CD4-positive, alpha-beta T cell treated with Interleukin-15 for 1 hour (primary cell): ENCODE data around the gene VSTM2B.
"Not testable (repeated sequence)": the region's sequence is repeated elsewhere in the genome, so short reads cannot be mapped to it uniquely, and the experiment has no call there.

Source experiments
- DNase-seq: peaks from one replicate; pipeline ENCODE4 v3.0.0-alpha.2; 2020

Gene VSTM2B

DNA sequence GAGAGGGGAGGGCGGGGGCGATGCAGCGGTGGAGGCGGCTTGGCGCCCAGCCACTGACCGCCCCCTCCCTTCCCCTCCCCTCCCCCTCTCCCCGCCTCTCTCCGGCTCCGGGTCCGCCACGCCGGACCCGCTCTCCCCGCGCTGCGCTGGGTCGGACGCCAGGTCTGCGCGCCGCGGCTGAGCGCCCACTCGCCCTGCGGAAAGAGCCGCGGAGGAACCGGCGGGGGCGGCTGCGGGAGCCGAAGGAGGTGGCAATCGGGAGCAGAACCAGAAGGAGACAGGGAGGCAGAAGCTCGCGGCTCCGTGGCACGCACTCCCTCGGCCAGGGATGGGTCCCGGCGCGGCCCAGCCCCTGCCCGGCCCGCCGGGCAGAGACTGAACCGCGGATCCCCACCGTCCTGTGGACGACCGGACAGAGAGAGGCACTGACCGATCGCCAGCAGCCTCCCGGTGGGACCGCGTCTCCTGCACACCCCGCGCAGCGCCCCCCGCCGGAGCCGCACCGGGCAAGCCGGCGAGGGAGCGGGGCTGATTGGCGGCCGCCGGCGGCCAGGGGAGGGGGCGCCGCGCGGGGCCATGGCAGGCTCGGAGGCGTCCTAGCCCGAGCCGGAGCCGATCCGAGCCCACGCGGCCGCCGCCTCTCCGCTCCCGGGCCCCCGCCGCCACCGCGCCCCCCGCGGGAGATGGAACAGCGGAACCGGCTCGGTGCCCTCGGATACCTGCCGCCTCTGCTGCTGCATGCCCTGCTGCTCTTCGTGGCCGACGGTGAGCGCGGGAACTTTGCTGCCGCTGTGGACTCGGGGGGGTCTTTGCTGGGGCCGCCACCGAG is at the start of gene VSTM2B:
Gene VSTM2B, plus strand, starts transcription at position 94 of the 829 bp plus-strand sequence. Its CDS starts 590 bp downstream, at position 684.
- DNase-seq: no peak

DNA sequence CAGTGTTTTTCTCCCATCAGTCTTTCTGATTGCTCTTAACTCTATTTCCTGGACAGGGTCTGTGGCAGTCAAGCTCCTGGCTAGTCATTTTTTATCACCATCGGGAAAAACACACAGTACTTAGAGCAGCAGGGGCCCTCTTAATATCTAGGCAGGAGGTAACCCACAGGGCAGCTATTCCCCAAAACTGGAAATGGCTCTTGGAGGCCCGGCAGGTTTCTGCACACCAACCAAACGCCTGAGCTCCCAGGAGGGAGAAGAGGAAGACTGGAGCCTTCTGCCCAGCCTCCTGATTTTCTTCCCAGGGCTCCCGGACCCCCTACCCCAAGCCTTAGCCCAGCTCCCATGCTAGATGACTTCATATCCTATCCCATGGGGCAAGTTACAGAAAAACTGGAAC is 49.3 kb upstream of the VSTM2B start:
- no peak for DNase-seq

DNA sequence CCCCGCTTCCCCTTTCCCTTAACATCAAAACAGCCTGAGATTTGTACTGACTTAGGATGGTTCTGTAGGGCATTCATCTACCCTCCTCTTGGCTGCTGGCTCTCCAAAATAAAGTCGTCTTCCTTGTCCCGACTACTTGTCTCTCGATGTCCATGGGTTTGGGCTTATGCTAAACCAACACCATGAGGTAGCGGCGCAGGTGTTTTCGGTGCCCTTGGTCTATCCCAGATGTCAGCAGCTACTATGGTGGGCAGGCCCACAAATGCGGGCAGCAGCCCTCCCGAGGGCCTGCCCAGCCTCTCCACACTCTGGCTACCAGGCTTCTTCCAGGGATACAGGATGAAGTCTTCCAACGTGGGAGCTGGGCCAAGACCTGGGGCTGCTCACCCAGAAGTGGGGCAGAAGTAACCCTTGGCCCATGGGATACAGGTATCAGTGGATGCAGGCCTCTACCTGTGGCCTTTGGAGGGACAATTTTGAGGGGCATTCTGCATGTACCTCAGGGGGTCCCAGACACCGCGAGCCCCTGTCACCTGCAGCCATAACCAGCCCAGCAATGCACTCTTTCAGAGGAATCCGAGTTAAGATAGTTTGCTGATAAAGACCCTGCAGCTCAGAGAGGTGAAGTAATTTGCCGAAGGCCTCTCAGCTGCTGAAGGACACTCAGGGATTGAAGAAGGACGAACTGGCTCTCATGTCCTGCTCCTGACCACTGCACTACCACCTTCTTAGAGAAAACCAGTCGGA is 47.8 kb upstream of the VSTM2B start:
- no peak for DNase-seq

DNA sequence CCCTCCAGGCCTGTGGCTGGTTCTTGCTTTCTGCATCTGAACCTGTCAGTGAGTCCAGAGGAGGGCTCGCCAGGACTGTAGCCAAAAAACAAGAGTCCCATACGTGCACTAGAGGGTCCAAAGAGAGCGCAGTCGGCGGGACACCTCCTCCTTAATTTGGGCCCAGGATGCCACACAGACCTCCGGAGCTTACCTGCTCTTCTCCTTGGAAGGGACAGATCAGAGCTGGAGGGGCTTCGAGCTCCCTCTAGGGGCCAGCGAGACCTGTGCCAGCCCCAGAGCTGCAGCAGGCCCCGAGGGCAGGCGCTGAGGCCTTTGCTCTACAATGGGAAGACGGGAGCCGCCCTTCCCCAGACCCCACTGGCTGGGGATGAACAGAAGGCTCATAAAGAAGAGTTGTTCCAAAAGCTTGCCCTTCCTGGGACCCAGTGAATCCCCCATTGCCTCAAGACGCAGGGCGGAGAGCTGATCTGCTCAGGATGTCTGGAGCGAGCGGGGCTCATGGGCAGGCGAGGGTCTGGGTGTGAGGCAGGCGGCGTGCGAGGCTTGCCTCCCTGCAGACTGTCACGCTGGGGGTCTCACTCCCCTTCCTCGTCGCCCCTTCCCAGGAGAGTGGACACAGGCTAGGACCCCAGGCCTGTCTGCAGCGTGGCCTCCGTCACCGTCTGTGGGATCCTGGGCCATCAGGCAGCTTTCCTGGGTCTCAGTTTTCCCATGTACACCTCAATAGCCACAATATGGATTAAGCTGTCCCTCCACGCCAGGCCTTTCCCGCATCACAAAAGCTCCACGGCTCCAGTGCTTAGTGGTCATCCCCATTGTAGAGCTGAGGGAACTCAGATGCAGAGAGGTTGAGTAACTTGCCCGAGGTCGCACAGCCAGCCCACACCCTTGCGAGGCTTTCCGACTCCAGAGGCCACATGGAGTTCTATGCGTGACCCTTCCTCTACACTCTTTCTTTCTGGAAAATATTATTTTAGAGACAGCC is 46.9 kb upstream of the VSTM2B start:
- no peak for DNase-seq

DNA sequence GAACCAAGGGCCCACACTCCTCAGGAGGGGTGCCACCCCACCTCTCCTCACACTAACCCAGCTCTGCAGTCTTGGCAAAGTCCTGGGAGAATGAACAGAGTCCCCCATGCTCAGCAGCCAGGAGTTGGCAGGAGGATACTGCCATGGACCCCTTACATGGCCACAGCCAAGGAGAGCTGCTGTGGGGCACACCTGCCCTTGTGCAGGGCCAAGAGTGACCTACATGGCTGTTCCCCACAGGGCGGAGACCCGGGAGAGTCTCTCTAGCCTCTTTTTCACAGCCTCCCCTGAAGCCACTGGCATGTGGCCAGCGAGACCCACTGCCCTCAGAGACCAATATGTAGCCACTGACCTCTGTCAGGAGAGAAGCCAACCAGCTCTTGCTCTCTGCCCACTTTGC is 45.9 kb upstream of the VSTM2B start:
- DNase-seq: no peak

DNA sequence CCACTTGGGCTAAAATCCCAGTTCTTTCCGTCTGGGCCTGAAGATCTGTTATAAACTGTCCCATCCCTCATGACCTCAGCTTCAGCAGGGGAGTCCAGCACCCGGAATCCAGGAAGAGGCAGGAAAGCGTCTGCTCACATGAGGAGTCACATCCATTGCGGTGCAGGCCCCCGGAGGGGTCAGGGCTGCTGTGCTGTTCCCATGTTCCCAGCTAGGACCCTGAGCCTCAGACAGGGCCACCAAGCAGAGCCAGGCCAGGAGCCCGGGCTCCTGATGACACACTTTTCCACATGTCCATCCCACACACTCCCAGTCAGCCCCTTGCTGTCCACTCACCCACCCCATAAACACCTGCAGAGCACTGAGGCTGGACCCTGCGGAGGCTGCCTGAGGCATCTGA is 45.3 kb upstream of the VSTM2B start:
- no peak for DNase-seq

DNA sequence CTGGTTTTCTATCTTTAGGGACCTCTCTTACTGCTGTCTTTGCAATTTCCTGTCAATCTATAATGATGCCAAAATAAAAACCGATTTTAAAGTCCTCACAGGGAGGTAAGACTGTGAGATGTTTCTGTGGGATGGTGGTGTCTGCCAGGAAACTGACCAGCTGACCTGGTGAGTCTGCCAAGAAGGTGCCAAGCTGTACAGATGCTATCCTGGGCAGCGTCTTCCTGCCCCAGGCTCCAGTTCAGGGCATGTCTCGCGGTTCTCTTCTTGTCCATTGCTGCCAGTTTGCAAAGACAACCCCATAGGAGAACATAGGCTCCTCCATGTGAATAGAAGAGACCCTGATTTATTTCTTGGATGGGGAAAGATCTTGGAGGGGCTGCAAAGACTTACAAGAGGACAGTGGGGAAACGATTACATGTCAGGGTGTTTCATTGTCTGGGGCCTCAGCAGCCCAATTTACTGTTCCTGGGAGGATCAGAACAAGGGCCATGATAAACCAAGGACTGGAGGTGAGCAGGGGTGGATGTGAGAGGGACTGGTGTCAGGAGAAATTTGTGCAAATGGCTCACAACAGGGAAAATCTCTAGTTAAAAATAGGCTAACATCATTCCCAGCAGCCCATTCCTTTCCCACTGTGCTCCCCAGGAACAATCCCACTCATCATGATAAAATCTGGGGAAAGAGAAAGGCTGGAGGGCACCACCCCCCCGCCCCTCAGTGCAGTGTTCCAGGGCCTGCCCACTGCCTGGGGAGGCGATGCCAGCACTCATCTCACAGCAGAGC is 42.7 kb upstream of the VSTM2B start:
- DNase-seq: no peak

DNA sequence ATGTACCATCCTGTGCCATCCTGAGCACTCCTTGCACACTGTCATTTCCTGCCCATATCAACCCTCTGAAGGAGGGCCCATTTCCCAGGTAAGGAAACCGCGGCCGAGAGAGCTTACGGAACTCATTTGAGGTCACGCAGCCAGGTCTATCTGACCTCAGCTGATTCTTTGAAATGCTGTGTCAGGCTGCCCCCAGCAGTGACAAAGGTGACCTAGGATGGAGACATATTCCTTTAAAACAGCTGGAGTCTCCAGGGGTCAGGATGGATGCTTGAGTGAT is 42.2 kb upstream of the VSTM2B start:
- no peak for DNase-seq

DNA sequence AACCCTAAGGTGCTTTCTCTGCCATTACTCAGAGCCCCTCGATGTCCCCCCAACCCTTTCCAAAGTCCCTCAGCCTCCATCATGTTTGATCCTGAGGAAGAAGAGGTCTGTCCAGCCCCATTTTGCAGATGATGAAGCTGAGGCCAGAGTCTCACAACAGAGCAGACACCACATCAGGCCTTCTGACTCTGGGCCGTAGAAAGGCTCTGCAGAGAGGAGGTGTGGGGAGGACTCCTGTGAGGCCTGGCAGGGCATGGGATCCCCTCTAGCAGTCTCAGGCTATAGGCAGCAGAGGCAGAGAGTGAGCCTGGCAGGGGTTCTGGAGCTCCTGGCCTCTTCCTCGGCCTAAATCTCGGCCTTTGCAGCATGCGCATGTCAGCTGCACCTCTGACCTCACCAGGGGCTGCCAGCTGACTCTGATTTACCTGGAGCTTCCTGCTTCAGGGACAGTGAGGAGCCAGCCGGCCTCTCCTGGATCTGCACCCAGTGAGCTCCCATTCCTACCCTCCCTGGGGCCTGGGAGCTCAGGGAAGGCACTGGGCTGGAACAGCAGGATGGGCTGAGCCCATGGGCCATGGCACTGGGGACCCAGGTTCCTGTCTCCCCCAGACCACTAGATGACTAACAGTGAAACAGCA is 41.7 kb upstream of the VSTM2B start:
- no peak for DNase-seq

DNA sequence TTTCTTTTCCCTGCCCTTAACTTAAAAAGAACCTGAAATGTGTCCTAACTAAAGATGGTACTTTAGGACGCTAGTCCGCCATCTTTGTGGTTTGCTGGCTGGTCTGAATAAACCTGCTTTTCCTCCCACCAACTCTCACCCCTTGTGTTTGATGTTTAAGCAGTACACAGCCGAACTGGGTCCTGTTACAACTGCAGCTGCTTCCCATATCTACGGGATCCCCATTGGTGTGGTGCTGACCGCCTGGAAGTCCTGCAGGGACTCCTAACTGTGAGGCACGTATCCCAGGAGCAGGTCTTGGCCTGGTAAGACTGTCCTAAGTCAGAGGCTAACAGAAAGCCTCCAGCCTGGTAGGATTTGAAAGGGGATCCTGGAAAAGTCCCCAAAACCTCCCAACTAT is 40.9 kb upstream of the VSTM2B start:
- DNase-seq: no peak

DNA sequence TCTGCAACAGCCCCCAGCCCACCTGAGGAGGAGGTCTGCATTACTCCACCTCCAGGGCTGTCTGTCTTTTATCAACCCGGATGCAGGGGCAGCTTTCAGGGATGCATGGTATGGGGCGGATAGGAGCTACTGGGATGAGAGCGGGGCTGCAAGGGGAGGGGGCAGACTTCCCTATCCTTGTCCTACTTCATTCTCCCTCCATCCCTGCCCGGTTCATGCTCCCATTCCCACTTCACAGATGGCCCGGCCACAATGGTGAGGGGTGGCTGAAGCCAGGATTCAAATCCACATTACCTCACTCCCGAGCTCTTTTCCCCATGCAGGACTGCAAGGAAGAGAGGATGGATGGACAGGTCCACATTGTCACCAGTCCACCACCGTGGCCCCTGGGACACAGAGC is 40.5 kb upstream of the VSTM2B start:
- no peak for DNase-seq

DNA sequence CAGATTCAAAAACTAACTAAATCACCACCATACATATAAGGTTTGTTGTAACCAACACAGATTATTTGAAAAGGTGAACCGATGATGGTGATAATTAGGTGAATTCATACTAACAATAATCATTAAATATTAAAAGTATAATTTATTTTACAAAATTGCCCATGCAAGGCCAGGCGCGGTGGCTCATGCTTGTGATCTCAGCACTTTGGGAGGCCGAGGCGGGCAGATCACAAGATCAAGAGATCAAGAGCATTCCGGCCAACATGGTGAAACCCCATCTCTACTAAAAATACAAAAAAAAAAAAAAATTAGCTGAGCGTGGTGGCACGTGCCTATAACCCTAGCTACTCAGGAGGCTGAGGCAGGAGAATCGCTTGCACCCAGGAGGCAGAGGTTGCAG is 38.8 kb upstream of the VSTM2B start:
- DNase-seq: not testable (repeated sequence)

DNA sequence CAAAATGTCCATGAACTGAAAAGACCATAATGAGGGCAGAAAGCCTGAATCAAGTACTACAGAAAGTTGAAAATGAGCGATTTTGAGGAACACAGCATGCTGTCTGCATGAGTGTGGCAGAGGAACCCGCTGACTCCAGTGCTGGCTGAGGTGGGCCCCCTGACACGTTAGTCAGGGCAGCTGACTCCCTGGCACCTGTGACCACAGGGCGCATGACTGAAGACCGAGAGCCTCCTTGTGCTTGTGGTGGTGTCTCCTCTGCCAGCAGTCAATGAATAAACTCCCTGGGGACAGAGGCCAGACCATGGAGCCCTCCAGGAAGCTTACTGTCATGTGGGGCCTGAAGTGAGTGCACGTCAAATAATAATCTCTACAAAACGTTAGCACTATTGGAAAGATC is 38.4 kb upstream of the VSTM2B start:
- DNase-seq: no peak

DNA sequence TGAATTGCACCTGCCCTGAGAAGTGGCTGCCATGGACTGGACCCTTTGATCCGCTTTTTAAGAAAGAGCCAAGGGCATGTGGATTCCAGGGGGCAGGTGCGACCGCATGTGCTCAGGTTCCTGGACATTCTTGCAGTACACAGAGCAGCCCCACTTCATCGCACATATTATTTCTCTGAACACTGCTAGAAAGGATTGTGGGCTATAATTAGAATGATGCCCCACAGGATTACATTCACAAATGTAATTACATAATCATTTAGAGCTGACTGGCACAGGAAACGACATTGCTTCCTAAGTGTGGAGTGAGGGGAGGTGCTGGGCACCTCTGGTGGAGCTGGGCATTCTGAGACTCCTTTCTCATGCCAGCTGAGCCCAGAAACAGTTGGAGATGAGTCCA is 37.5 kb upstream of the VSTM2B start:
- no peak for DNase-seq

DNA sequence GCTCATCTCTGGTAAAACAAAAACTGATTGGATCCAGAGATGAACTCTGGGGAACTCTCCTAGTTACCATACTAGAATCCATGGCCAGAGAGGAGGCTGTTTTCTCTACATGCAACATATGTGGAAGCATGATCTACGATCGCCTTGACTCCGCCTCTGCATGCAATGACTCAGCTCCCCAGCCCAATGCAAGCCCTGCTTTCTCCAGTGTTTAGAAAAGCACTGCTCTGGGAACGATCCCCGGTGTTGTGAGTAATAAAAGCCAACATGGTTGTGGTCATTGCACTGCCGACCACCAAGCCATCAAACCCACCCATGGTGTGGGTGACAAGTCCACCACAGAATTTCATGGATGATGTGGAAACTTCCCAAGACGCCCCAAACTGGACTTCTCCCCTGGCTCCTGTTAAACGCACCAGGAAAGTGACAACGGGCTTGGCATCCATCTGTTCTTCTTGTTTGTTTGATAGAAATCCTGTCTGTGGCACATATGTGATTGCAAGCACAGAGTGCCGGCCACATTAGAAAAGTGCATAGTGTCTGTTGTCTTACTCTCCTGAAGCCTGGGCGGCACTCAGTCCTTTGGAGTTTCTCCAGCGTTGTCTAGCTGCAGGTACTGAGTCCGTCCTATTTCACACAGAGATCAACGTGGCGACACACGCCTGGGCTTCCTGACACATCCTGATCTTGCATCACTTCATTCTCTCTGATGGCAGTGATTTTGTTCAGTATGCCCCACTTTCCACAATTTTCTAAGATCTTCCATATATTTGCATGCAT is 36.4 kb upstream of the VSTM2B start:
- no peak for DNase-seq

DNA sequence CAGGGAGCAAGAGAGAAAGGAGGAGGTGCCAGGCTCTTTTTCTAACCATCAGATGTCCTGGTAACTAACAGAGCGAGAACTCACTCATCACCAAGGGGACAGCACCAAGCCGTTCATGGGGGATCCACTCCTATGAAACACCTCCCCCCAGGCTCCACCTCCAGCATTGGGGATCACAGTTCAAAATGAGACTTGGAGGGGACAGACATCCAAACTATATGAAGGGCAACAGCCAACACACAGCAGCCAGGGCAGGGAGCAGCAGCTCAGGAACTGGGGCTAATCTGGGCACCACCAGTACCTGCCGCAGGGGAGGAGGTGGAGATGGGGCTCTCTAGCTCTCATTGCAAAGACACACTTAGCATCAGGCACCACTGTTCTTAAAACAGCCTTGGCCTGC is 34.3 kb upstream of the VSTM2B start:
- DNase-seq: no peak

DNA sequence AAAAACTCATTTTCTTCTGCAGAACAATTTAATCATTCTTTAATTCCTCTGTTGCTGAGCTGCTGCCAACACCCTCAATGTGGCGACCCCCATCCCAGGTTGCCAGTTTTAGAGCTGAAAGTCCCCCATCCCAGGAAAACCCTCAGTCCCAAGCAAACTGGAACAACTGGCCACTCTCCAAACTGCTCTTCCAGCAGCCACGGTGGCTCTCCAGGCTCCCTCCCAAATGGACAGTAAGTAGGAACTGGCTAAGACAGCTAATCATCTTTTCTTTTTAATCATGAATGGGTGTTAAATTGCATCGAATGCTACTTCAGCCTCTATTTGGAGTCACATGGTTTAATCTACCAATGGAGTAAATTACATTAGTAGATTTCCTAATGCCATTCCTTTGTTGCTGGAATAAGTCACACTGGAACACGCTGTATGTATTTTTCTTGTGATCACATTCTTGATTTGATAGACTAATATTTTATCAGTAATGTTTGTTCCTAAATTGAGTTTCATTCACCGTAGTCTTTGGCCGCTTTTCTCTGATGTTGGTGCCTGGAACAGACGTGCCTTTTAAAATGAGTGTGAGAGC is 33.7 kb upstream of the VSTM2B start:
- DNase-seq: no peak

DNA sequence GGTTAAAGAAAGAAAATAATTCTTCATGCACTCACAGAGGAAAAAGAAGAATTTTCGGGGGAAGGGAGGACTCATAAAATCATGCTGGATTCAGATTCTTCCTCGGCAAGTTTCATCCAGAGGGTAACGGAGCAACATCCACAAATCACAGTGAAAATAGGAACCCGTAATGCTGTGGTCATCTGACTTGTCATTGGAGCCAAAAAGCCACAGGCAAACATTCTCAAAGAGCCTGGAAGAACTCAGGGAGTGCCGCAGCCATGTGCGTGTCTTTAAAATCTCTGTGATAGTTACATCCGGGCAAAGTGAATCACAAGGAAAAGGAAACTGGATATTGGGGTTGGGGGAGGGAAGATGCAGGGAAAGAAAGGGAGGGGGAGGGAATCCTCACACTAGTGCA is 33.0 kb upstream of the VSTM2B start:
- DNase-seq: no peak

DNA sequence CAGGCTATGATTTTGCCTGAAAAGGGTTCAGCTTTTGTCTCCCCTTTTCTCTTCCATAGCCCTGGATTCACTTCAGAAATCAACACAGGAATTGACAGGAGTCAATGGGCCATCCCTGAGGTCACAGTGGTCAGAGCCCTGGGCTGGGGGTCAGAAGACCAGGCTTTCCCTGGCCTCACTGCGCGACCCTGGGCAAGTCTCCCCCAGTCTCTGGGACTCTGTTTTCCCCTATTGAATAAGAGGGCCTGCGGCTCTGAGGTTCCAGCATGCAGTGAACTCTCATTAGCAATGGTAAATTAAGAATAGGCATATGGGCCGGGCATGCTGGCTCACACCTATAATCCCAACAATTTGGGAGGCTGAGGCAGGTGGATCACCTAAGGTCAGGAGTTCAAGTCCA is 30.7 kb upstream of the VSTM2B start:
- no peak for DNase-seq

DNA sequence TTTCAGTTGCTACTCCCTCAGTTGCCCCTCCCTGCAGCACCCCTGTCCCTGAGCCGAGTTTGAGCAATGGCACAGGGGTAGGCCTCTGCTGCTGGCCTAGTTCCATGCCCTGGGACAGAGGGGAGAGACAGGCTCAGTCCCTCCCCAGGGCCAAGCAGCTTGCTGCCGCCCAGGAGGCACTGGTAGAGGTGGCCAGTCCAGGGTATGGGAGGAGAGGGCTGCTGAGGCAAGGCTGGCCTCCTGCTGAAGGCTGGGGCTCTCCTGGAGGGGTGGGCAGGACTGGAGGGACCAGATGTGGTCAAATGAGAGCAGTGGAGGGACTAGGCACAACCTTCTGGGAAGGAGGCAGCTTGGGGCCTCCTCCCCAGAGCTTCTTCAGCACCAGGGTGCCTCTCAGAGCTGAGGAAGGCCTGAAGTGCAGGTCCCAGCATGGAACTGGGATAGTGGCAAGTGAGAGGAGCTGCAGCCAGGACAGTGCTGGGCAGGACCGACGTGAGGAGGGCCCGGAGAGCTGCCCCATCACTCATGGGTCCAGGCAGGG is 29.8 kb upstream of the VSTM2B start:
- no peak for DNase-seq

DNA sequence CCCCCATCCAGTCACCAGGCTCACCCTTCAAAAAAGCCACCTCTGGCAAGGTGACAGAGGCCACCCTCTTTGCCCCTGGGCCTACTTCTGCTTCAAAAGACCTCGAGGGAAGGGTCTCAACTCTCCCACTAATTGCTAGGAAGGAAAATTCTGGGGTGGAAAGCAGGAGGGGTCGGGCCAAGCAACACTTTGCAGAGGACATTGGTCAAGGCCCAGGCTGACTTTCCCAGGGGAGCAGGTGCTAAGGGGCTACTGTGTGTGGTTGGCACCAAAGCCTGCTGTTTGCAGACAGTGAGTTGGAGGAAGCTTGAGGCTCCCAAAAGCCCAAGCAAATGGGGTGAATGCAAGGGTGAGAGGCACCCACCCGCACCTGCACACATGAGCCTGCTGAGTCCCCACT is 28.6 kb upstream of the VSTM2B start:
- no peak for DNase-seq
